ENCODE data around the gene PAAF1. TPM values are rescaled to one million over a fixed set of nuclear protein-coding genes. Genes with fewer than 3 reads are reported as not detected.

Gene PAAF1
- total RNA-seq, 1 donor: 5.4 TPM

DNA sequence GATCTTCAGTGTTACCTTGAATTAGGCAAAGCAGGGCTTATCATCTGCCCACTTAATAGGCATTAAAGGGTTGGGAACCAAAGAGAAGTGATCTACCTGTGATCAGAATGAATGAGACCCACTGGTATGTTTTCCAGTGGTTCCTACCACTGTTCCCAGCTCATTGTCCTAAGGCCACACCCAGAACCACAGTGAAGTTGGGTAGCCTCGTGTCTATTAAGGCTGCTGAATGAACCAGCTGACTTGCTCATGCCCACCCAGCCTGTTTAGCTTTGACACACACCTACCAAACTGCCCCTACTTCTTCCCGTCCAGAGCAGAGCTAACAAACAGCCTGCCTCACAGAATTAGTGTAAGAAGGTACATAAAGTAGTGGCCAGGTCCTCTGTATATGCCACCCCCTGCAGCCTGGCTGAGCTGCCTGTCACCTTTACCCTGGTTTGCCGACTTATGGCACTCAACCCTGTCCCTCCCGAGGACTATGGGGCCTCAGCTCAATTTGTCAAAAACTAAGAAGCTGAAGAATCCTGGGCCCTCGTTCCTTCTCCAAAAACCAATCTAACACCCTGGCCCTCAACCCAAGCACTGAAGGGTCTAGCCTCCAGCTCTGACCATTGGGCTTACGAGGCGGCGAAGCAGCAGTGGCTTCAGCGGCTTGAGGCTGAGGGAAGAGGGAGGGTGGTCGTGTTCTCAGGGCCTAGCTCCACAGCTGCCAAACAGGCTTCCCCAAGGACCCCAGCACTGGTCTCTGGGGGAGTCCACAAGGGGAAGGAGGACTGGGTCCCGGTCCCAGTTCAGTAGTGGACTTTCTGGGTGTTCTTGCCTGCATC is 96.0 kb downstream of the PAAF1 start:
- no peaks in the 10 kb centered on the region for H3K9me3 ChIP-seq (ENCODE audit: low read depth, low read length)
- H3K79me2 ChIP-seq (ENCODE audit: insufficient read depth, low read length): no peaks in the 10 kb centered on the region
- DNase-seq (ENCODE audit: insufficient read length, low spot score, missing footprints): no peak
- no peaks in the 10 kb centered on the region for H4K20me1 ChIP-seq (ENCODE audit: insufficient read depth, low read length)
- no peak overlapping the region for H3K27ac ChIP-seq (ENCODE audit: low read depth, low read length)
- no peaks in the 10 kb centered on the region for H3K4me1 ChIP-seq (ENCODE audit: insufficient read depth, low read length)
- no peak overlapping the region for H3K4me3 ChIP-seq (ENCODE audit: insufficient read depth, low read length)
- no peak overlapping the region for H2AFZ ChIP-seq (ENCODE audit: low read length)
- H3K4me2 ChIP-seq (ENCODE audit: insufficient read depth, low read length): no peak overlapping the region
- TF ChIP-seq, protein P1, sequence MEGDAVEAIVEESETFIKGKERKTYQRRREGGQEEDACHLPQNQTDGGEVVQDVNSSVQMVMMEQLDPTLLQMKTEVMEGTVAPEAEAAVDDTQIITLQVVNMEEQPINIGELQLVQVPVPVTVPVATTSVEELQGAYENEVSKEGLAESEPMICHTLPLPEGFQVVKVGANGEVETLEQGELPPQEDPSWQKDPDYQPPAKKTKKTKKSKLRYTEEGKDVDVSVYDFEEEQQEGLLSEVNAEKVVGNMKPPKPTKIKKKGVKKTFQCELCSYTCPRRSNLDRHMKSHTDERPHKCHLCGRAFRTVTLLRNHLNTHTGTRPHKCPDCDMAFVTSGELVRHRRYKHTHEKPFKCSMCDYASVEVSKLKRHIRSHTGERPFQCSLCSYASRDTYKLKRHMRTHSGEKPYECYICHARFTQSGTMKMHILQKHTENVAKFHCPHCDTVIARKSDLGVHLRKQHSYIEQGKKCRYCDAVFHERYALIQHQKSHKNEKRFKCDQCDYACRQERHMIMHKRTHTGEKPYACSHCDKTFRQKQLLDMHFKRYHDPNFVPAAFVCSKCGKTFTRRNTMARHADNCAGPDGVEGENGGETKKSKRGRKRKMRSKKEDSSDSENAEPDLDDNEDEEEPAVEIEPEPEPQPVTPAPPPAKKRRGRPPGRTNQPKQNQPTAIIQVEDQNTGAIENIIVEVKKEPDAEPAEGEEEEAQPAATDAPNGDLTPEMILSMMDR (IDR thresholded peaks at IDR 0.05; ENCODE audit: extremely low read depth, low read depth, low read length): no peak
- H3K27me3 ChIP-seq (ENCODE audit: insufficient read depth, low read length): no peaks in the 10 kb centered on the region
- H3K36me3 ChIP-seq (ENCODE audit: insufficient read depth, low read length): no peaks in the 10 kb centered on the region

DNA sequence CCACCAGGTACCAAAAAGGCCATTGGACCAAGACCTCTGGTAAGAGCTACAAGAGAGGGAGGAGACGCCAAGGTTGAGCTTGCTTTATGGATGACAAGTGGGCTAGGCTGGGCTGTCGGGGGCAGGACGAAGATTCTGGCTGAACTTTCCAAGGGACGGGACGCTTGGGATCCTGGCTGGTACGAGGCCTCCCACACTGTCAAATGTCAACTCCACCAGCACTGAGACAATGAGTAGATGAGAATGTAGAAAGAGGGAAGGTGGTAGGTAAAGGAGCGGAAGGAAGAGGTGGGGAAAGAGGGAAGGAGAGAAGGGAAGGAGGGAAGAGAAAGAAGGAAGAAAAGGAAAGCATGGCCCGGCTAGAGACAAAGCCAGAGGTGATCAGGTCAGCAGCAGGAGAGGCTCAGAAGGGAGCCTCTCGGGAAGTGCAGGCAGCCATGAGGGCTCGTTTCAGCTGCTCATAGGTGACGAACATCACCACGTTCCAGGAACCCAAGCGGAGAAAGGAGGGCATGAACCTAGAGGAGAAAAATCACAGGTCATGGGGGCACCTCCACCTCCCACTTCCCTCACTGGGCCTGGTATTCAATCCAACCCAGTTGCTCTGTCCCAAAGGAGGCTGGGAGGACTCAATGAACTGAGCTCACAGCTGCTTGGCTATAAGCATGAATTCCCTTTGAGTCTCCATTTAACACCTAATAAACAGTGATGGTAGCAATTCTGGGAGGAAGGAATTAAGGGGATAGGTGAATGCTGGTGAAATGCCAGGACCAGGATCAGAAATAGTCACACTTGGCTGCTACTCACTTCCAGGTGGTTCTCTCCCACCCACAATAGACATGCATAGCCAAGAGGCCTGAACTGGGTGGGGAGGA is 98.0 kb downstream of the PAAF1 start:
- TF ChIP-seq, protein P1 (IDR thresholded peaks at IDR 0.05; ENCODE audit: extremely low read depth, low read depth, low read length): no peak
- Histone ChIP-seq H3K79me2 (ENCODE audit: insufficient read depth, low read length) (no peaks in the 10 kb centered on the region), H4K20me1 (ENCODE audit: insufficient read depth, low read length) (no peaks in the 10 kb centered on the region), H3K4me3 (ENCODE audit: insufficient read depth, low read length) (no peak overlapping the region), H3K27ac (ENCODE audit: low read depth, low read length) (no peak overlapping the region), H3K27me3 (ENCODE audit: insufficient read depth, low read length) (no peaks in the 10 kb centered on the region), H3K36me3 (ENCODE audit: insufficient read depth, low read length) (no peaks in the 10 kb centered on the region), H3K4me2 (ENCODE audit: insufficient read depth, low read length) (no peak overlapping the region), H3K9me3 (ENCODE audit: low read depth, low read length) (no peaks in the 10 kb centered on the region), H3K4me1 (ENCODE audit: insufficient read depth, low read length) (no peaks in the 10 kb centered on the region), H2AFZ (ENCODE audit: low read length) (no peak overlapping the region)
- no peak for DNase-seq (ENCODE audit: insufficient read length, low spot score, missing footprints)

DNA sequence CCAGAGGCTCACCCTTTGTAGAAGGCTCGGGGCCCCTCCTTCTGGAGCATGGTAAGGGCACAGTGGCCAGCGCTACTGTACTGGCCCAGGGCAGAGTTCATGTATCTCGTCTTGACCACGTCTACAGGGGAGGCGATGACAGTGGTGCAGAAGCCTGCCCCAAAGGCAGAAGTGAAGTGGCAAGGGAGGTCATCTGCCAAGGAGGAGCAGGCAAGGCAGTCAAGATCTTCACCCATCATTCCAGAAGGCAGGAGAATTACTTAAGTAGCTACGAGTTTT is 98.6 kb downstream of the PAAF1 start:
- no peak overlapping the region for H3K4me2 ChIP-seq (ENCODE audit: insufficient read depth, low read length)
- TF ChIP-seq, protein P1 (IDR thresholded peaks at IDR 0.05; ENCODE audit: extremely low read depth, low read depth, low read length): no peak
- H3K79me2 ChIP-seq (ENCODE audit: insufficient read depth, low read length): no peaks in the 10 kb centered on the region
- H3K4me3 ChIP-seq (ENCODE audit: insufficient read depth, low read length): no peak overlapping the region
- H3K4me1 ChIP-seq (ENCODE audit: insufficient read depth, low read length): no peaks in the 10 kb centered on the region
- H4K20me1 ChIP-seq (ENCODE audit: insufficient read depth, low read length): no peaks in the 10 kb centered on the region
- no peaks in the 10 kb centered on the region for H3K36me3 ChIP-seq (ENCODE audit: insufficient read depth, low read length)
- H3K27me3 ChIP-seq (ENCODE audit: insufficient read depth, low read length): no peaks in the 10 kb centered on the region
- no peak overlapping the region for H2AFZ ChIP-seq (ENCODE audit: low read length)
- H3K27ac ChIP-seq (ENCODE audit: low read depth, low read length): no peak overlapping the region
- H3K9me3 ChIP-seq (ENCODE audit: low read depth, low read length): no peaks in the 10 kb centered on the region
- DNase-seq (ENCODE audit: insufficient read length, low spot score, missing footprints): no peak

All from osteoblast (primary cell).